OCI-M2 (cell line): ENCODE data around the gene TMEM14A.
A peak's percentile ranks its signal among the peaks of the same experiment; 100 is the strongest.
"Not testable (repeated sequence)": the region's sequence is repeated elsewhere in the genome, so short reads cannot be mapped to it uniquely, and the experiment has no call there.

Experiments used
- DNase-seq: peaks from one replicate; lab custom pipeline; 2025; ENCODE audit not compliant: unreplicated experiment; lab: John Stamatoyannopoulos, UW

The TMEM14A gene

GRCh38 chr6:52655941-52656340 is 15.0 kb upstream of the TMEM14A start:
- not testable (repeated sequence) for DNase-seq

- no peak for DNase-seq
Observed at GRCh38 chr6:52657870-52658269, 13.0 kb upstream of the TMEM14A start.

GRCh38 chr6:52661551-52661950 is 9.4 kb upstream of the TMEM14A start:
- no peak for DNase-seq

- no peak for DNase-seq
Observed at GRCh38 chr6:52662031-52662430, 8.9 kb upstream of the TMEM14A start.

GRCh38 chr6:52663120-52663935 is 7.6 kb upstream of the TMEM14A start:
- peak; percentile 61 for DNase-seq

- DNase-seq = no peak
Observed at GRCh38 chr6:52663936-52664185, 7.1 kb upstream of the TMEM14A start.

GRCh38 chr6:52664186-52664990 is 6.5 kb upstream of the TMEM14A start:
- peak; percentile 78 for DNase-seq

- DNase-seq = no peak
Observed at GRCh38 chr6:52664991-52665686, 5.8 kb upstream of the TMEM14A start.

GRCh38 chr6:52666071-52666470 is 4.8 kb upstream of the TMEM14A start:
- no peak for DNase-seq

GRCh38 chr6:52666523-52666922 is 4.4 kb upstream of the TMEM14A start:
- no peak for DNase-seq

GRCh38 chr6:52667572-52667971 is 3.3 kb upstream of the TMEM14A start:
- no peak for DNase-seq

- DNase-seq = no peak
Observed at GRCh38 chr6:52671676-52672075, 763 bp downstream of the TMEM14A start.

GRCh38 chr6:52672412-52673025 is 1.6 kb downstream of the TMEM14A start:
- DNase-seq = no peak

GRCh38 chr6:52674666-52675065 is 3.8 kb downstream of the TMEM14A start:
- DNase-seq = no peak

- no peak for DNase-seq
Observed at GRCh38 chr6:52675372-52675771, 4.5 kb downstream of the TMEM14A start.

- not testable (repeated sequence) for DNase-seq
Observed at GRCh38 chr6:52676631-52677030, 5.7 kb downstream of the TMEM14A start.

- no peak for DNase-seq
Observed at GRCh38 chr6:52681416-52681815, 10.5 kb downstream of the TMEM14A start.

- DNase-seq = no peak
Observed at GRCh38 chr6:52686878-52687699, 16.2 kb downstream of the TMEM14A start.

- no peak for DNase-seq
Observed at GRCh38 chr6:52689857-52690256, 18.9 kb downstream of the TMEM14A start.

- DNase-seq = no peak
Observed at GRCh38 chr6:52691718-52692117, 20.8 kb downstream of the TMEM14A start.

GRCh38 chr6:52693773-52694172 is 22.9 kb downstream of the TMEM14A start:
- no peak for DNase-seq
